Glutamatergic neuron (in vitro differentiated cells): ENCODE measurements around the gene PIP5K1C. TPM values are rescaled to one million over a fixed set of nuclear protein-coding genes. Genes with fewer than 3 reads are reported as not detected.
A peak's percentile ranks its signal among the peaks of the same experiment; 100 is the strongest.

Source experiments
- DNase-seq: peaks from one replicate; pipeline ENCODE4 v3.0.0; 2022
- H3K27ac Mint-ChIP-seq: one replicate; pipeline ENCODE4 v1.8.0; 2020; ENCODE audit warnings: mild to moderate bottlenecking, mixed read lengths, inconsistent platforms; ENCODE audit not compliant: unreplicated experiment
- H3K27me3 Mint-ChIP-seq: one replicate; pipeline ENCODE4 v1.8.0; 2020; ENCODE audit warnings: mild to moderate bottlenecking, moderate library complexity, mixed read lengths, inconsistent platforms; ENCODE audit not compliant: unreplicated experiment
- H3K36me3 Mint-ChIP-seq: one replicate; pipeline ENCODE4 v1.8.0; 2020; ENCODE audit warnings: mild to moderate bottlenecking, mixed read lengths, inconsistent platforms; ENCODE audit not compliant: unreplicated experiment
- H3K4me1 Mint-ChIP-seq: one replicate; pipeline ENCODE4 v1.8.0; 2020; ENCODE audit warnings: mild to moderate bottlenecking, low read depth, mixed read lengths, inconsistent platforms; ENCODE audit not compliant: unreplicated experiment
- H3K4me3 Mint-ChIP-seq: one replicate; pipeline ENCODE4 v1.8.0; 2020; ENCODE audit warnings: mild to moderate bottlenecking, mixed read lengths, inconsistent platforms; ENCODE audit not compliant: unreplicated experiment
- H3K9me3 Mint-ChIP-seq: one replicate; pipeline ENCODE4 v1.8.0; 2020; ENCODE audit warnings: mild to moderate bottlenecking, moderate library complexity, mixed read lengths, inconsistent platforms; ENCODE audit not compliant: unreplicated experiment
- CTCF ChIP-seq: fragments of 200-600 bp; sonication (generic); IDR thresholded peaks from one replicate; pipeline ENCODE4 v1.5.0; 2021; ENCODE audit not compliant: partially characterized antibody, unreplicated experiment
- total RNA-seq: library from RNA; stranded (reverse); fragmentation: NEBNext Ultra II Directional; extraction: Animal tissue kit (Norgen Biotek cat#: 25700); gene quantifications from one replicate; pipeline ENCODE4 v1.2.1, GENCODE V29; 2021; ENCODE audit not compliant: unreplicated experiment

The PIP5K1C gene
- total RNA-seq, 1 donor from 2014 or later, result 169 TPM

GRCh38 chr19:3641515-3642269, 58.6 kb downstream of the PIP5K1C start:
- H3K36me3 Mint-ChIP-seq, result peaks cover 6% of the 10 kb centered on the region
- H3K9me3 Mint-ChIP-seq, result peaks cover 10% of the 10 kb centered on the region

GRCh38 chr19:3639479-3639878, 60.8 kb downstream of the PIP5K1C start:
- peaks cover 6% of the 10 kb centered on the region for H3K36me3 Mint-ChIP-seq
- peaks cover 8% of the 10 kb centered on the region for H3K9me3 Mint-ChIP-seq
- DNase-seq, result no peak
- peaks cover 5% of the 10 kb centered on the region for H3K27me3 Mint-ChIP-seq
- H3K4me3 Mint-ChIP-seq, result no peak overlapping the region
- no peak for TF ChIP-seq CTCF
- H3K27ac Mint-ChIP-seq, result peak overlapping the region; percentile 43
- no peaks in the 10 kb centered on the region for H3K4me1 Mint-ChIP-seq

More at GRCh38 chr19:3641515-3642269, 58.6 kb downstream of the PIP5K1C start:
- peaks cover 5% of the 10 kb centered on the region for H3K27me3 Mint-ChIP-seq
- DNase-seq, result no peak
- peaks cover 2% of the 10 kb centered on the region for H3K4me1 Mint-ChIP-seq
- no peak overlapping the region for H3K27ac Mint-ChIP-seq
- no peak overlapping the region for H3K4me3 Mint-ChIP-seq
- TF ChIP-seq CTCF, result no peak

- peaks cover 6% of the 10 kb centered on the region for H3K36me3 Mint-ChIP-seq
- no peak for TF ChIP-seq CTCF
- DNase-seq, result no peak
- H3K27me3 Mint-ChIP-seq, result peaks cover 5% of the 10 kb centered on the region
- peak overlapping the region; percentile 66 for H3K27ac Mint-ChIP-seq
- no peak overlapping the region for H3K4me3 Mint-ChIP-seq
- no peaks in the 10 kb centered on the region for H3K4me1 Mint-ChIP-seq
- H3K9me3 Mint-ChIP-seq, result peaks cover 11% of the 10 kb centered on the region
Observed at GRCh38 chr19:3638208-3639193, 61.8 kb downstream of the PIP5K1C start.

GRCh38 chr19:3637621-3638020, 62.6 kb downstream of the PIP5K1C start:
- Mint-ChIP-seq H3K4me1 (no peaks in the 10 kb centered on the region), H3K27me3 (peaks cover 5% of the 10 kb centered on the region), H3K27ac (no peak overlapping the region), H3K36me3 (peaks cover 6% of the 10 kb centered on the region), H3K4me3 (no peak overlapping the region), H3K9me3 (peaks cover 13% of the 10 kb centered on the region)
- TF ChIP-seq CTCF, result no peak
- DNase-seq, result no peak

GRCh38 chr19:3636962-3637361, 63.3 kb downstream of the PIP5K1C start:
- no peak overlapping the region for H3K4me3 Mint-ChIP-seq
- TF ChIP-seq CTCF, result no peak
- peaks cover 5% of the 10 kb centered on the region for H3K27me3 Mint-ChIP-seq
- no peak overlapping the region for H3K27ac Mint-ChIP-seq
- peaks cover 10% of the 10 kb centered on the region for H3K9me3 Mint-ChIP-seq
- H3K36me3 Mint-ChIP-seq, result peaks cover 6% of the 10 kb centered on the region
- no peak for DNase-seq
- H3K4me1 Mint-ChIP-seq, result no peaks in the 10 kb centered on the region
